Pancreas (tissue), 10 donors: ENCODE results near the gene ATOH7. TPM values are rescaled to one million over a fixed set of nuclear protein-coding genes. Genes with fewer than 3 reads are reported as not detected.

Source experiments
- ATAC-seq, 4 donors: fragments of 200-7000 bp; cut with Tn5 transposase; one replicate each; pipeline versions ENCODE4 v1.8.0 to v1.9.1; 2020; ENCODE audit warnings: mild to moderate bottlenecking in 4 of 4, moderate library complexity in 4 of 4
- DNase-seq, 6 donors: peaks; one replicate each; pipeline ENCODE4 v3.0.0-alpha.2; 2020
- FAIRE-seq: peaks from 2 replicates; lab custom pipeline; 2012; peaks lifted over from hg19 to GRCh38; lab: Jason Lieb, UNC
- H3K27ac ChIP-seq, 4 donors: fragments of 200-600 bp; sonication (generic); 1 replicate in 3 of 4; 2 replicates in 1 of 4; pipeline versions ENCODE4 v1.5.0 to v1.8.0; 2020
- H3K27me3 ChIP-seq, 4 donors: fragments of 200-600 bp; one replicate each; pipeline ENCODE4 v1.8.0; 2021
- H3K36me3 ChIP-seq, 3 donors: fragments of 200-600 bp; sonication (generic) in 1 of 3; one replicate each; pipeline versions ENCODE4 v1.5.0 to v1.8.0; 2020 to 2021
- H3K4me1 ChIP-seq, 3 donors: fragments of 200-600 bp; one replicate each; pipeline ENCODE4 v1.8.0; 2021
- H3K4me3 ChIP-seq, 4 donors: fragments of 200-600 bp; sonication (generic) in 2 of 4; one replicate each; pipeline versions ENCODE4 v1.5.0 to v1.8.0; 2020 to 2021
- H3K9me3 ChIP-seq, 4 donors: fragments of 200-600 bp; one replicate each; pipeline ENCODE4 v1.8.0; 2021
- CTCF ChIP-seq, 4 donors: fragments of 200-600 bp; sonication (generic) in 3 of 4; IDR thresholded peaks; one replicate each; pipeline versions ENCODE4 v1.5.0 to v1.8.0; 2021; ENCODE audit warnings: antibody characterized with exemption in 4 of 4
- WGBS, 2 donors: extraction: QIAGEN DNeasy Blood & Tissue Kit; methylation state at CpG; one replicate each; pipeline ENCODE4 v1.1.7; 2013; 5-methylcytosine and 5-hydroxymethylcytosine counted together
- intact Hi-C, 3 donors: fragments of 100-400 bp; cut with DNase I; formaldehyde crosslinking; loops; one replicate each; pipeline versions ENCODE4 v1.11.1 to v1.14.2; 2022
- polyA plus RNA-seq, 2 donors: library from polyadenylated mRNA; stranded (reverse); fragments of 200-250 nt; gene quantifications; one replicate each; pipeline ENCODE4 v1.2.3, GENCODE V29; 2013
- total RNA-seq, 6 donors: library from RNA; stranded (reverse); fragmentation: NEBNext Ultra II Directional in 4 of 6; extraction: Animal tissue kit (Norgen Biotek cat#: 25700) in 4 of 6; gene quantifications; one replicate each; pipeline versions ENCODE4 v1.2.1 to v1.2.4, GENCODE V29; 2021 to 2023
- donor health status: healthy with polysubstance abuse.
- donor health status: DM: no; HTN: no; CAD: no; lungs with moderate emphysema.
- donor health status: DM: no; HTN: no; CAD: no.
- donor health status: control.
- donor health status: control.
- donor health status: Bipolar disorder and iron deficiency.
- donor health status: DM: yes; HTN: yes; CAD: no.
- donor health status: DM: no; HTN: no; CAD: no.
- donor health status: DM: no; HTN: no; CAD: no.
- donor health status: DM: yes; HTN: yes; CAD: no.

The ATOH7 gene
- total and polyA plus RNA-seq, 8 donors, result 0.11 to 0.38 (median 0.19) TPM; not detected in 3

GRCh38 chr10:68261132-68261856 is 29.4 kb upstream of the ATOH7 start:
- no peak overlapping the region for H3K27ac ChIP-seq
- no peaks in the 10 kb centered on the region for H3K27me3 ChIP-seq
- 74 to 86% methylated on average over 8 of the region's 8 CpGs for WGBS, 2 donors
- DNase-seq (peak in 4 of 6 donors; percentile 9 to 67 (median 54)), FAIRE-seq (no peak), ATAC-seq (peak in 1 of 4 donors; percentile 8)
- intact Hi-C loops, result no loop called here
- H3K4me3 ChIP-seq, result no peak overlapping the region
- no peaks in the 10 kb centered on the region for H3K9me3 ChIP-seq
- no peak for TF ChIP-seq CTCF (IDR thresholded peaks at IDR 0.05)
- H3K4me1 ChIP-seq, result no peaks in the 10 kb centered on the region
- H3K36me3 ChIP-seq, result no peaks in the 10 kb centered on the region

GRCh38 chr10:68253346-68253745 is 21.4 kb upstream of the ATOH7 start:
- no peak for FAIRE-seq
- ATAC-seq, result no peak
- H3K27ac ChIP-seq, result no peak overlapping the region
- no peak for TF ChIP-seq CTCF (IDR thresholded peaks at IDR 0.05)
- H3K9me3 ChIP-seq, result no peaks in the 10 kb centered on the region
- no peaks in the 10 kb centered on the region for H3K36me3 ChIP-seq
- WGBS, 2 donors, result 28 to 43% methylated on average over 1 of the region's 1 CpG
- no peaks in the 10 kb centered on the region for H3K4me1 ChIP-seq
- intact Hi-C loops, result no loop called here
- no peaks in the 10 kb centered on the region for H3K27me3 ChIP-seq
- H3K4me3 ChIP-seq, result no peak overlapping the region
- no peak for DNase-seq

GRCh38 chr10:68251625-68252495 is 19.9 kb upstream of the ATOH7 start:
- FAIRE-seq (no peak), ATAC-seq (no peak), DNase-seq (no peak)
- Histone ChIP-seq H3K9me3 (no peaks in the 10 kb centered on the region), H3K27me3 (no peaks in the 10 kb centered on the region), H3K36me3 (no peaks in the 10 kb centered on the region), H3K4me3 (no peak overlapping the region), H3K4me1 (no peaks in the 10 kb centered on the region), H3K27ac (no peak overlapping the region)
- WGBS, 2 donors, result 78 to 88% methylated on average over 5 of the region's 5 CpGs
- TF ChIP-seq CTCF (IDR thresholded peaks at IDR 0.05), result no peak
- intact Hi-C loops, result no loop called here

- no peaks in the 10 kb centered on the region for H3K9me3 ChIP-seq
- ATAC-seq, result no peak
- no peak for DNase-seq
- H3K4me3 ChIP-seq, result no peak overlapping the region
- no peak for FAIRE-seq
- no peaks in the 10 kb centered on the region for H3K4me1 ChIP-seq
- no peaks in the 10 kb centered on the region for H3K27me3 ChIP-seq
- intact Hi-C loops, result no loop called here
- H3K27ac ChIP-seq, result no peak overlapping the region
- no peaks in the 10 kb centered on the region for H3K36me3 ChIP-seq
- 88 to 90% methylated on average over 7 of the region's 7 CpGs for WGBS, 2 donors
- no peak for TF ChIP-seq CTCF (IDR thresholded peaks at IDR 0.05)
These were observed 19.2 kb upstream of the ATOH7 start for GRCh38 chr10:68251151-68251550.
